ENCODE measurements around the gene TSPAN11.
"Not testable (repeated sequence)": the region's sequence is repeated elsewhere in the genome, so short reads cannot be mapped to it uniquely, and the experiment has no call there.

Gene TSPAN11

DNA sequence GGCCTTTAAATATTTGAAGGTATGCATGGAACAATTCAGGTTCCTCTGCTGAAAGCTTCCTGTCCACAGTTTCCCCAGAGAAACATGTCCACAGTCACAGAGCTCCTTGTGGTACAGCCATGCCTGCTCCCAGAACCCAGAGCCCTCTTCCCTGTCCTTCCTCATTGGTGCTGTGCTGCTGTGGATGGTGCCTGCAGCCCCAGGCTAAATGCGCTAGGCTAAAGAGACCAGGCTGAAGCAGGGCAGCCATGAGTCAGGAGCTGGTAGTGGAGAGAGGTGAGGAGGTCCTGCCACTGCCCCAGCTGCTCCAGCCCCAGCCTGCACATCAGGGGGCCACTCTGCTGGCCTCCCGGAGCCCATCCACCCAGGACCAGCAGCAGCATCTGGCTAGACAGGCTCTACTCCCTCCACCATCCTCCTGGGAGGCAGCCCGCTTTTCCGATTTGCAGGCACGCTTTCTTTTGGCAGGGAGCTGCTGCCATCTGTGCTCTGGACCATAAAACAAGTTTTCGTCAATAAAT lies 81.8 kb downstream of the TSPAN11 start:
- WGBS, 2 experiments (ENCODE audit: insufficient coverage in 2 of 2), result 87% methylated on average over 4 to 5 of the region's 6 CpGs
- no peaks in the 10 kb centered on the region for H3K9me3 ChIP-seq (ENCODE audit: control insufficient read depth, low read length)
- H3K4me1 ChIP-seq (ENCODE audit: control insufficient read depth, insufficient read depth, low read length, poor library complexity, severe bottlenecking), result peaks cover 14% of the 10 kb centered on the region
- no peak overlapping the region for H3K4me3 ChIP-seq (ENCODE audit: extremely low read depth, insufficient read depth, low read length, poor library complexity, severe bottlenecking)
- H3K27ac ChIP-seq (ENCODE audit: low read depth, low read length, severe bottlenecking), result no peak overlapping the region
- no peaks in the 10 kb centered on the region for H3K36me3 ChIP-seq (ENCODE audit: control insufficient read depth, insufficient read depth, low read length)

DNA sequence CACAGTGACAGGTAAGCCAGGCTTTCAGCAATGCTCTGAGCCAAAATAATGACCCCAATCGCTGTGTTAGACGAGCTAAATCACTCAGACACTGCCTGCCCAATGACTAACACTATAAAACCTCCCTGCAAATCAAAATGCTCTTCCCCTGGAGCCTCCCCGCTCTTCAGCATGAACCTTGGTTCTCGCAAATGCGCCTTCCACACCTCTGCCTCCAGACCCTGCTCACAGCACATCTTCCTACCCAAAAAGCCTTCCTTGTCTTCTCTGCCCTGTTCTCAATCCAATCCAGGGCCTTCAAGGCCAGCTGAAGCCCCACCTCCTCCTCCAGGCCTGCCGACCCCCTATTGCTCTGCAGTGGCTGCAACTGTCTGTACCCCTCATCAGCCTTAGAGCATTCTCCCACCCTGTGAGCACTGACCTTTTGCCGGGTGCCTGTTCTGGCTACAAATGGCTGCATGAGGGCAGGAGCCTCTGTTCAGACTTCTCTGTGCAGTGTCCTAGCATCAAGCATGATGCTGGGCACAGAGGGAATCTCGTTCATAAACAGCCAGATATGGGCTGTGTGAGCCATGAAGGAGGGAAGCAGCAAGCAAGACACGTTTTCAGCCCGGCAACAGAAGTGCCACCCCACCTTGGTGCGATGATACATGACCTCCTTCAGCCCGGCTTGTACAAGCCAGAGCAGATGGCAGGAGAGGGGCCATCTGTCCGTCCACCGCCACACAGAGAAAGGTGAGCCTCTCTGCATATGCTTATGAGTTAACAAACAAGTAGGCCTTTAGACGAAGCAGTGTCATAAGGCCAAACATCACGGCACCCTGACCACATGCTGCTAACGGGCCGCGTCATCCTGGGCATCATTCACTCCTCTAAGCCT lies 82.7 kb downstream of the TSPAN11 start:
- Histone ChIP-seq H3K36me3 (ENCODE audit: control insufficient read depth, insufficient read depth, low read length) (no peaks in the 10 kb centered on the region), H3K9me3 (ENCODE audit: control insufficient read depth, low read length) (no peaks in the 10 kb centered on the region), H3K4me3 (ENCODE audit: extremely low read depth, insufficient read depth, low read length, poor library complexity, severe bottlenecking) (no peak overlapping the region), H3K27ac (ENCODE audit: low read depth, low read length, severe bottlenecking) (no peak overlapping the region), H3K4me1 (ENCODE audit: control insufficient read depth, insufficient read depth, low read length, poor library complexity, severe bottlenecking) (peaks cover 14% of the 10 kb centered on the region)
- WGBS, 2 experiments (ENCODE audit: insufficient coverage in 2 of 2), result 82 to 85% methylated on average over 18 of the region's 19 CpGs

DNA sequence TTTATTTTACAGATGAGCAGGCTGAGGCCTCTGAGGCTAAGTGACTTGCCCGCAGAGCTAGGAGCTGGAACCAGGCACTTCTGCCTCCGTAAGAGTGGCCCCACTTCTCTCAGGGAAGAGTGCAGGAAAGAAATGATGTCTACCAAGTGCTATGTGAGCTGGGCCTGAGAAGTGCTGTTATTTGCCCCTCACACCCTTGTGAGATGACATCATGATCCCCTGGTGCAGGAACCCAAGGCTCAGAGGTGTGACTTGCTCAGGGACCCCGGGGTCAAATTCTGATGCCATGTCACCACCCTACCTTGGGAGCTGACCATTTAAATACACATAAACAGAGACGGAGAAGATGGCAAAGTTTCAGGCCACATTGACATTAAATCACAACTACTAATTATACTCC lies 83.4 kb downstream of the TSPAN11 start:
- Histone ChIP-seq H3K4me1 (ENCODE audit: control insufficient read depth, insufficient read depth, low read length, poor library complexity, severe bottlenecking) (peaks cover 14% of the 10 kb centered on the region), H3K36me3 (ENCODE audit: control insufficient read depth, insufficient read depth, low read length) (no peaks in the 10 kb centered on the region), H3K27ac (ENCODE audit: low read depth, low read length, severe bottlenecking) (no peak overlapping the region), H3K4me3 (ENCODE audit: extremely low read depth, insufficient read depth, low read length, poor library complexity, severe bottlenecking) (no peak overlapping the region), H3K9me3 (ENCODE audit: control insufficient read depth, low read length) (no peaks in the 10 kb centered on the region)
- WGBS, 2 experiments (ENCODE audit: insufficient coverage in 2 of 2), result 90 to 98% methylated on average over 4 of the region's 4 CpGs

DNA sequence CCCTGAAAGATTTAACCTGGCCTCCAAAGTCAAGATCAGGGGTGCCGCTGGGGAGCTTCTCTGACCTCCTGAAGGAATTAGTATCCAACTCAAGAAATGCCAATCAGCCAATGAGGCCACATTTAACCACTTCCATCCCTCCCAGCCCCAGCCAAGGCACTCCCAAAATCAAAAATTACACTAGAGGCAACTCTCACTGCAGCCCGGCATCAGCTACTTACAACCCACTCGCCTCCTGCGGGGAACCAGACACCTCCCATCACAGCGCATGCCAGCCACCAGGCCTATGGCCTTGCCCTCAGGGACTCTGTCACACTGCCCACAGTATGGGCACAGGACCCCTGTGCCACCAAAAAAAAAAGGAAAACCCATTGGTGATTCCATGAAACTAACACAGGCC lies 84.8 kb downstream of the TSPAN11 start:
- no peaks in the 10 kb centered on the region for H3K36me3 ChIP-seq (ENCODE audit: control insufficient read depth, insufficient read depth, low read length)
- WGBS, 2 experiments (ENCODE audit: insufficient coverage in 2 of 2), result 81 to 88% methylated on average over 2 to 5 of the region's 5 CpGs
- no peak overlapping the region for H3K27ac ChIP-seq (ENCODE audit: low read depth, low read length, severe bottlenecking)
- H3K9me3 ChIP-seq (ENCODE audit: control insufficient read depth, low read length), result no peaks in the 10 kb centered on the region
- peaks cover 1% of the 10 kb centered on the region for H3K4me1 ChIP-seq (ENCODE audit: control insufficient read depth, insufficient read depth, low read length, poor library complexity, severe bottlenecking)
- H3K4me3 ChIP-seq (ENCODE audit: extremely low read depth, insufficient read depth, low read length, poor library complexity, severe bottlenecking), result no peak overlapping the region

DNA sequence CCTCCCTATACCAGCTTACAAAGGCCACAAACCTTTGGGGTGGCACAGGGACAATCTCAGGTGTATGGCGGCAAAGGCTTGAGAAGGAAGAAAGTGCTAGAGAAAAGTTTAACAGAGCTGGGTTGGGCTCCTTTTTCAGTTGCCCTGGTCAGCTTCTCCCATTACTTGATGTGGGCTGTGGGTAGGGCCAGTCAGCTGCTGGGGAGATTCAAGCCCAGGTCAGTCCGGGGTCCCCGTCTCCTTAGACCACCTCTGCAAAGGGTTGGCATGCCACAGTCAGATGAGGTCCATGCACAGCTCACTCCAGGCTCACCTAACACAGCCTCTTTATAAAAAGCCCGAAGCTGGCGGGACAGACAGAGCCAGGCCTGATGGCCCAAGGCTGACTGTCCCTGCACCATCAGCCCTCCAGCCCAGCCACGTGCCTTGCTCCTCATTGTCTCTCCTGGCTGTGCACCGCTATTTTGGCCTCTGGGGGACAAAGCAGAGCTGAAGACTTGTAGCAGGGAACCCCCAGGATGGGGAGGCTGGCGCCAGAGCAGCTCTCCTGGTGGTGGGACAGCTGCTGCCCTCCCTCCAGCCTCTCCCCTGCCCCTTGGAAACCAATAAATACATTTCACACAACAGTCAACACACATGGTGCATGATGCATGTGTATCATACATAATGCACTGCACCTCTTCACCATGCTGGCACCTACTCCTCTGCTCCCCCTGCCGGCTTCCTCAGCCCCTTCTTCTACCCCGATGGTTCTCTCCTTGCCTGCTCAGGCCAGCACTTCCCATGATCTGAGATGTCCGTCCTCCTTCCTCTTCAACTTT lies 85.4 kb downstream of the TSPAN11 start:
- Histone ChIP-seq H3K27ac (ENCODE audit: low read depth, low read length, severe bottlenecking) (no peak overlapping the region), H3K4me3 (ENCODE audit: extremely low read depth, insufficient read depth, low read length, poor library complexity, severe bottlenecking) (no peak overlapping the region), H3K9me3 (ENCODE audit: control insufficient read depth, low read length) (no peaks in the 10 kb centered on the region), H3K4me1 (ENCODE audit: control insufficient read depth, insufficient read depth, low read length, poor library complexity, severe bottlenecking) (no peaks in the 10 kb centered on the region), H3K36me3 (ENCODE audit: control insufficient read depth, insufficient read depth, low read length) (no peaks in the 10 kb centered on the region)
- 88 to 89% methylated on average over 10 to 11 of the region's 11 CpGs for WGBS, 2 experiments (ENCODE audit: insufficient coverage in 2 of 2)

DNA sequence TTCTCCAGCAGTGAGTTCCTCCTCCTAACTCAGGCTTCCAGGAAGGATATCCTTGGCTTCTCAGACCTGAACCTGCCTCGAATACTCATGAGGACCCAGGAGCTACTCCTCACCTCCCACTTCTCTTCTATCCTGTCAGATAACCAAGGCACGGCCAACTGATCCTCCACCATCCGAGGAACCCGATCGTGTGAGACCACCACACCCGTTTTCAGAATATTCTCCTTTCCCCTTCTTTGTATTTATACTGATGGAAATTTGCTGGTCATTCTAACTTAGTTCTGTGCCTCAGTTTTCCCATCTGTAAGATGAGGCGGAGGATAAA lies 86.0 kb downstream of the TSPAN11 start:
- 92% methylated on average over 2 of the region's 7 CpGs; no CpG with 5 or more reads in 1 of the 2 experiments for WGBS, 2 experiments (ENCODE audit: insufficient coverage in 2 of 2)
- not testable (repeated sequence) for H3K4me3 ChIP-seq (ENCODE audit: extremely low read depth, insufficient read depth, low read length, poor library complexity, severe bottlenecking); H3K9me3 ChIP-seq (ENCODE audit: control insufficient read depth, low read length); H3K36me3 ChIP-seq (ENCODE audit: control insufficient read depth, insufficient read depth, low read length); H3K27ac ChIP-seq (ENCODE audit: low read depth, low read length, severe bottlenecking); H3K4me1 ChIP-seq (ENCODE audit: control insufficient read depth, insufficient read depth, low read length, poor library complexity, severe bottlenecking)

DNA sequence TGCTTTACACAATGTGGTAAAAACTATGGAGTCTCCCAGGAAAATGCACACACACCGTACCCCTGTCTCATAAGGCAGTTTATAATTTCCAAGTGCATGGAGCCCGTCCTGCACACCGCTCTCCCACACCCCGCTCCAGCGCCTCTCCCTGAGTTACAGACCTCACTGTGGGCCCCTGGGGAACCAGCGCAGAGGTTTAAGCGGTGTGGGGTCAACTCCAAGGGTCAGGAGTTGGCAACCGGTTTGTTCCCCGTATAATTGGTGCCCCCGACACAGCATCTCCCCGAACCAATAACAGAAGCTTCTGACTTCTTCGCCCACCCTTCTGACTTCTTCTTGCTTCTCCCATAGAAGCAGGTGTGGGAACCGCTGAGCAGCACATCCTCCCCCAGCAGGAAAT lies 88.7 kb downstream of the TSPAN11 start:
- WGBS, 2 experiments (ENCODE audit: insufficient coverage in 2 of 2), result 93 to 96% methylated on average over 13 of the region's 13 CpGs
- Histone ChIP-seq H3K4me3 (ENCODE audit: extremely low read depth, insufficient read depth, low read length, poor library complexity, severe bottlenecking) (no peak overlapping the region), H3K36me3 (ENCODE audit: control insufficient read depth, insufficient read depth, low read length) (no peaks in the 10 kb centered on the region), H3K4me1 (ENCODE audit: control insufficient read depth, insufficient read depth, low read length, poor library complexity, severe bottlenecking) (no peaks in the 10 kb centered on the region), H3K9me3 (ENCODE audit: control insufficient read depth, low read length) (no peaks in the 10 kb centered on the region), H3K27ac (ENCODE audit: low read depth, low read length, severe bottlenecking) (no peak overlapping the region)

DNA sequence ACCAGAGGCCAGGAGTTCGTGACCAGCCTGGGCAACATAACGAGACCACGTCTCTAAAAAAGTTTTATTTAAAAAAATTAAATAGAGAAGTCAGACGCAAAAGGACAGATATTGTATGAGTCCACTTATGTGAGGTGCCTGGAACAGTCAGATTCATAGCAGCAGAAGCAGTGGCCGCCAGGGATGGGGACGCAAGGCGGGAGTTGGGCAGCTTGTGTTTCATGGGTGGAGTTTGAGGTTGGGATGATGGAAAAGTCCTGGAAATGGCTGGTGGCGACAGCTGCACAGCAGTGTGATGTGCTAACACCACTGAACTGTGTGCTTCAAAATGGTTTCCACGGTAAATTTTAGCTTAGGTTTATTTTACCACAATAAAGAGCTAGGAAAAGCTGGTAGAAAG lies 89.5 kb downstream of the TSPAN11 start:
- Histone ChIP-seq H3K36me3 (ENCODE audit: control insufficient read depth, insufficient read depth, low read length) (no peaks in the 10 kb centered on the region), H3K4me3 (ENCODE audit: extremely low read depth, insufficient read depth, low read length, poor library complexity, severe bottlenecking) (no peak overlapping the region), H3K9me3 (ENCODE audit: control insufficient read depth, low read length) (no peaks in the 10 kb centered on the region), H3K27ac (ENCODE audit: low read depth, low read length, severe bottlenecking) (no peak overlapping the region), H3K4me1 (ENCODE audit: control insufficient read depth, insufficient read depth, low read length, poor library complexity, severe bottlenecking) (no peaks in the 10 kb centered on the region)
- WGBS, 2 experiments (ENCODE audit: insufficient coverage in 2 of 2), result 94 to 95% methylated on average over 8 of the region's 9 CpGs

DNA sequence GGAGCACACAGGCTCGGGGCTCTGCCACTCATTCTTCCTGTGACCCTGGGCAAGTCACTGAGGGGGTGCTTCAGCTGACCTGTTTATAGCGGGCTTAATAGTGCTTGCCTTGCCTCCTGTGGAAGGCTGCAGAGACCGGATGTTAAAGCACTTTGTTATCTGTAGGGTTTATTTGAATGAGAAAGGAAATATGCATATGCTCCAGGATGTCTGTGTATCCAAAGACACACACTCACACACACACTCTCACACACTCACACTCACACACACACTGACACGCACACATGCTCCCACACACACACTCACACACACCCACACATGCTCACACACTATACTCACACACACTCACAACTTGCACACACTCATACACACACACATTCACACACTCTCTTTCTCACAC lies 91.0 kb downstream of the TSPAN11 start:
- Histone ChIP-seq H3K27ac (ENCODE audit: low read depth, low read length, severe bottlenecking) (no peak overlapping the region), H3K4me1 (ENCODE audit: control insufficient read depth, insufficient read depth, low read length, poor library complexity, severe bottlenecking) (peaks cover 7% of the 10 kb centered on the region), H3K9me3 (ENCODE audit: control insufficient read depth, low read length) (no peaks in the 10 kb centered on the region), H3K36me3 (ENCODE audit: control insufficient read depth, insufficient read depth, low read length) (no peaks in the 10 kb centered on the region), H3K4me3 (ENCODE audit: extremely low read depth, insufficient read depth, low read length, poor library complexity, severe bottlenecking) (no peak overlapping the region)
- 84 to 96% methylated on average over 2 of the region's 4 CpGs for WGBS, 2 experiments (ENCODE audit: insufficient coverage in 2 of 2)

DNA sequence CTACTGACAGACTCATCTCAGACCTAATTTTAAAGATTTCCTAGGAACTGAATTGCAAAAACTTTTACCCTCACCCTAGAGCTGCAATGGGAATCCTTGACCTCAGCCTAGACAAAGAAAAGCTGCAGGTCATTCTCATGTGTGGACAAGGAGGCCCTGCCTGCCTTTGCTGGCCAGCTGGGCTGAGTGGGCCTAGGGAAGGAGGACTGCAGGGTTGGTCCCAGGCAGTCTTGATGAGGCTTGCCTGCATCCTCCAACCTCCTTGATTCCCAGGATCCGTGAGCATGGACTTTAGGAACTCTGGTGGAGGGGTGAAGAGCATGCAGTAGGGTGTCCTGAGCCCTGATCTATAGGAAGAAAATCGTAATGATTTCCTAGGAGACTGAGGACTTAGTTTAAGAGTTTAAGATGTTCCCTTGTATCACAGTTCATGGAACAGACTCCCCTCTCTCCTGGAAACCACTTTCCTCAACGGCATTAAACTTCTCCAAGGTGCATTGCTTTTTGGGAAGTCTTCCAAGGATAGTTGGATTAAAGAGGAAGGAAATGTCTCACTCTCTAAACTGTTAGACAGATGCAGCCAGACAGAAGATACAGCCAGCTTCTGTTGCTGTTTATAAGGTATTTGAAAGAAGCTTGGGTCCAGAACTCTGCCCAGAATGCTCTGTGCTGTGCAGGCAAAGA lies 91.7 kb downstream of the TSPAN11 start:
- H3K36me3 ChIP-seq (ENCODE audit: control insufficient read depth, insufficient read depth, low read length), result no peaks in the 10 kb centered on the region
- H3K9me3 ChIP-seq (ENCODE audit: control insufficient read depth, low read length), result no peaks in the 10 kb centered on the region
- WGBS, 2 experiments (ENCODE audit: insufficient coverage in 2 of 2), result 83% methylated on average over 2 of the region's 3 CpGs; no CpG with 5 or more reads in 1 of the 2 experiments
- no peak overlapping the region for H3K27ac ChIP-seq (ENCODE audit: low read depth, low read length, severe bottlenecking)
- no peak overlapping the region for H3K4me3 ChIP-seq (ENCODE audit: extremely low read depth, insufficient read depth, low read length, poor library complexity, severe bottlenecking)
- H3K4me1 ChIP-seq (ENCODE audit: control insufficient read depth, insufficient read depth, low read length, poor library complexity, severe bottlenecking), result peaks cover 11% of the 10 kb centered on the region
